GM13976 (cell line): Measurements from ENCODE around the gene AFG1L.
A peak's percentile ranks its signal among the peaks of the same experiment; 100 is the strongest.

Experiments
- DNase-seq: peaks from one replicate; pipeline ENCODE4 v3.0.0; 2012; ENCODE audit warnings: low spot score
- in situ Hi-C: fragments of 300-500 bp; cut with MboI; formaldehyde crosslinking; loops from one replicate; pipeline ENCODE4 v1.12.0; 2022; ENCODE audit warnings: low sequenced_read_pairs, mixed read lengths, inconsistent platforms; ENCODE audit not compliant: unreplicated experiment
- TF ChIP-seq, protein P1 (sequence below): IDR thresholded peaks from 2 replicates; pipeline ENCODE4 v1.5.1; 2012; ENCODE audit warnings: borderline replicate concordance, mild to moderate bottlenecking; ENCODE audit not compliant: insufficient read depth; ENCODE audit errors: extremely low read depth, missing control alignments, control extremely low read depth

Gene AFG1L

GRCh38 chr6:108510461-108511319 lies 215.8 kb downstream of the AFG1L start:
- TF ChIP-seq, protein P1, sequence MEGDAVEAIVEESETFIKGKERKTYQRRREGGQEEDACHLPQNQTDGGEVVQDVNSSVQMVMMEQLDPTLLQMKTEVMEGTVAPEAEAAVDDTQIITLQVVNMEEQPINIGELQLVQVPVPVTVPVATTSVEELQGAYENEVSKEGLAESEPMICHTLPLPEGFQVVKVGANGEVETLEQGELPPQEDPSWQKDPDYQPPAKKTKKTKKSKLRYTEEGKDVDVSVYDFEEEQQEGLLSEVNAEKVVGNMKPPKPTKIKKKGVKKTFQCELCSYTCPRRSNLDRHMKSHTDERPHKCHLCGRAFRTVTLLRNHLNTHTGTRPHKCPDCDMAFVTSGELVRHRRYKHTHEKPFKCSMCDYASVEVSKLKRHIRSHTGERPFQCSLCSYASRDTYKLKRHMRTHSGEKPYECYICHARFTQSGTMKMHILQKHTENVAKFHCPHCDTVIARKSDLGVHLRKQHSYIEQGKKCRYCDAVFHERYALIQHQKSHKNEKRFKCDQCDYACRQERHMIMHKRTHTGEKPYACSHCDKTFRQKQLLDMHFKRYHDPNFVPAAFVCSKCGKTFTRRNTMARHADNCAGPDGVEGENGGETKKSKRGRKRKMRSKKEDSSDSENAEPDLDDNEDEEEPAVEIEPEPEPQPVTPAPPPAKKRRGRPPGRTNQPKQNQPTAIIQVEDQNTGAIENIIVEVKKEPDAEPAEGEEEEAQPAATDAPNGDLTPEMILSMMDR: no peak
- in situ Hi-C loops: loop anchor here (25.0 kb wide), 1 partner anchor 523 kb away; no protein-coding TSS in a partner anchor
- no peak for DNase-seq

DNA sequence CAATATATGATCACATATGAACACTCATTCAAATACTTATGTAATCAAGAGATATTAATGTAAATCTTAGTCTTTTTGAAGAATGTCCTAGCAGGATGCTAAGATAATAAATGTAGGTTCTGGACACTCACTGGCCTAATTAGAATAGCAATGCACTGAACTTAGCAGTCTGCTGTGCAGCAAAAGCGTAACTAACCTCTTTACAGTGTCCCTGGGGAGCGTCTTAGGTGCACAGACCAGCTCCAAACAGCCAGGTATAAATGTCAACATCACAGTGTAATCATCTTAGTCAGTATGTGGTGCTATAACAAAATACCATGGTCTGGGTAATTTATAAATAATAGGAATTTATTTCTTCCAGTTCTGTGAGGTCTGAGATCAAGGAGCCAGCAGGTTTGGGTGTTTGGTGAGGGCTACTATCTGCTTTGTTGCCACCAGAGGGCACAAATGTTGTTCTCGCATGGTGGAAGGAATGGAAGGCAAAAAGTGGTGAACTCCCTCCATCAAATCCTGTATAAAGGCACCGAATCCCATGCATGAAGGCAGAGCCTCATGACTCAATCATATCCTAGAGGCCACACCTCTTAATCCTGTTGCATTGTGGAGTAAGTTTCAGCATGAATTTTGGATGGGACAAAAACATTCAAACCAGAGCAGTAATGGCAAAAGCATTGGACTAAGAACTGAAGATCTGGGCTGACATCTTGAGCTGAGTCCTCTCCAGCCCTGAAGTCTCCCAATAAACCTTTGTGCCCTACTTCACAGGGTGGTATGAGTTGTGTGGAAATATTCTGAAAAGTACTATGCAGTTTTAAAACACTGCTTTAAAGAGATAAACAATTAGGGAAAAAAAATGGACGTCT lies 224.1 kb downstream of the AFG1L start:
- TF ChIP-seq, protein P1: no peak
- no peak for DNase-seq
- in situ Hi-C loops: loop anchor here (25.0 kb wide), 1 partner anchor 532 kb away; no protein-coding TSS in a partner anchor

GRCh38 chr6:108521616-108522107 lies 226.8 kb downstream of the AFG1L start:
- in situ Hi-C loops: loop anchor here (25.0 kb wide), 1 partner anchor 534 kb away; no protein-coding TSS in a partner anchor
- TF ChIP-seq, protein P1: no peak
- DNase-seq: no peak

GRCh38 chr6:108523697-108524096 lies 228.8 kb downstream of the AFG1L start:
- DNase-seq: no peak
- TF ChIP-seq, protein P1: no peak
- in situ Hi-C loops: loop anchor here (25.0 kb wide), 1 partner anchor 536 kb away; no protein-coding TSS in a partner anchor

DNA sequence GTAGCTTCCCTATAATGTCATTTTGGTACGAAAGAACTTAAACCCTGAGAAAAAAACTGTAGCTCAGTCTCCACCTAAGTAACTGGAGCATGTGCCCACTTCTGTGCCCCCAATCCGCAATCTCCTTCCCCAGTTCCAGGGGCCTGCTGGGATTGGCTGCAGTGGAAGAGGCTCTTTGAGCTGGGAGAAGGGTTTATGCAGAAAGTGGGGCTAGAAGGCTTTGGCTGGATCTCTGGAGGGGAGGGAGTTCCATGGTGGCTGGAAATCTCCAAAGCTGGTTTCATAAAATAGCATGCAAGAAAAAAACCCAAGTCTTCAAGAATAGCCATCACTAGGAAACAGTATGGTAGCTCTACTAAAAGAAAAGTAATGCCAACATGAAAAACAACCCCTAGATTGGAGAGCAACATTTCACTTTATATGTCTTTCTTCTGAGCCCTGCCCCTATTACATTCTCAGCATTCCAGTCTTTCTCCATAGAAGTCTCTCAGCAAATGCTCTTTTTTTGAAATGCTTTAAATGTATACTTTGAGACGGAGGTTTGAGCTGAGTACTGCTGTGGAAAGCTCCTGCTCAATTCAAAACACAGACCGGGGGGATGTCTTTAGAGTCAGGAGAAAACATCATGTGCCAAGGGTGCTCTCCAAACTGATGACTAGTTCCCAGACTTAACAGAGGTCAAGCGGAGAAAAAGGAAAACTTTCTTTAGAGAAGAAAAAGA lies 229.8 kb downstream of the AFG1L start:
- no peak for DNase-seq
- in situ Hi-C loops: loop anchor here (25.0 kb wide), 1 partner anchor 537 kb away; no protein-coding TSS in a partner anchor
- TF ChIP-seq, protein P1: no peak

GRCh38 chr6:108526739-108527174 lies 231.9 kb downstream of the AFG1L start:
- in situ Hi-C loops: no loop called here
- peak; percentile 53 for DNase-seq
- TF ChIP-seq, protein P1: peak; percentile 66
